Measurements from ENCODE around the gene PGAM1. TPM values are rescaled to one million over a fixed set of nuclear protein-coding genes. Genes with fewer than 3 reads are reported as not detected.

The PGAM1 gene
- total RNA-seq, 4 donors from 2014 or later: 142 to 166 (median 155) TPM

GRCh38 chr10:97462309-97462708 lies 36.3 kb downstream of the PGAM1 start:
- no peak overlapping the region for H3K27ac ChIP-seq
- H3K4me3 ChIP-seq: no peak overlapping the region
- H3K4me1 ChIP-seq: peaks cover 0 to 16% (median 0%) of the 10 kb centered on the region in 4 donors
- DNase-seq (ENCODE audit: low spot score in 2 of 2): no peak
- H3K27me3 ChIP-seq: no peaks in the 10 kb centered on the region
- no peaks in the 10 kb centered on the region for H3K9me3 ChIP-seq
- TF ChIP-seq CTCF (IDR thresholded peaks at IDR 0.05) (no peak), POLR2A (IDR thresholded peaks at IDR 0.05) (no peak), EP300 (IDR thresholded peaks at IDR 0.05) (no peak)
- WGBS, 2 donors: 80 to 92% methylated on average over 2 of the region's 2 CpGs
- H3K36me3 ChIP-seq: peaks cover 6 to 100% (median 63%) of the 10 kb centered on the region in 3 donors

- Histone ChIP-seq H3K9me3 (no peaks in the 10 kb centered on the region), H3K27me3 (no peaks in the 10 kb centered on the region), H3K27ac (peak overlapping the region in 3 of 4 donors; percentile 8 to 60 (median 59)), H3K36me3 (peaks cover 6 to 100% (median 57%) of the 10 kb centered on the region in 3 donors), H3K4me3 (no peak overlapping the region), H3K4me1 (peaks cover 0 to 16% (median 0%) of the 10 kb centered on the region in 4 donors)
- DNase-seq (ENCODE audit: low spot score in 2 of 2): peak in 1 of 2 donors; percentile 66
- WGBS, 2 donors: 75 to 76% methylated on average over 4 of the region's 4 CpGs
- TF ChIP-seq POLR2A (IDR thresholded peaks at IDR 0.05) (no peak), EP300 (IDR thresholded peaks at IDR 0.05) (peak in 1 of 2 donors; percentile 74), CTCF (IDR thresholded peaks at IDR 0.05) (peak; percentile 73 to 88 (median 77))
Observed at GRCh38 chr10:97463363-97464132, 37.6 kb downstream of the PGAM1 start.

- Histone ChIP-seq H3K4me3 (no peak overlapping the region), H3K4me1 (peaks cover 0 to 16% (median 0%) of the 10 kb centered on the region in 4 donors), H3K36me3 (peaks cover 4 to 100% (median 57%) of the 10 kb centered on the region in 3 donors), H3K9me3 (no peaks in the 10 kb centered on the region), H3K27me3 (no peaks in the 10 kb centered on the region), H3K27ac (peak overlapping the region in 3 of 4 donors; percentile 8 to 60 (median 59))
- 67 to 91% methylated on average over 1 of the region's 1 CpG for WGBS, 2 donors
- DNase-seq (ENCODE audit: low spot score in 2 of 2): no peak
- TF ChIP-seq EP300 (IDR thresholded peaks at IDR 0.05) (no peak), CTCF (IDR thresholded peaks at IDR 0.05) (no peak), POLR2A (IDR thresholded peaks at IDR 0.05) (no peak)
Observed at GRCh38 chr10:97464226-97464625, 38.2 kb downstream of the PGAM1 start.

GRCh38 chr10:97465982-97466381 lies 40.0 kb downstream of the PGAM1 start:
- WGBS, 2 donors: 83% methylated on average over 7 of the region's 7 CpGs
- no peaks in the 10 kb centered on the region for H3K27me3 ChIP-seq
- no peaks in the 10 kb centered on the region for H3K9me3 ChIP-seq
- peak overlapping the region in 1 of 4 donors; percentile 28 for H3K27ac ChIP-seq
- no peak overlapping the region for H3K4me3 ChIP-seq
- H3K4me1 ChIP-seq: peaks cover 0 to 16% (median 0%) of the 10 kb centered on the region in 4 donors
- DNase-seq (ENCODE audit: low spot score in 2 of 2): no peak
- peaks cover 15 to 100% (median 46%) of the 10 kb centered on the region in 3 donors for H3K36me3 ChIP-seq
- no peak for TF ChIP-seq EP300 (IDR thresholded peaks at IDR 0.05)
- TF ChIP-seq POLR2A (IDR thresholded peaks at IDR 0.05): no peak
- TF ChIP-seq CTCF (IDR thresholded peaks at IDR 0.05): no peak

GRCh38 chr10:97466755-97467154 lies 40.8 kb downstream of the PGAM1 start:
- peaks cover 15 to 100% (median 42%) of the 10 kb centered on the region in 3 donors for H3K36me3 ChIP-seq
- TF ChIP-seq POLR2A (IDR thresholded peaks at IDR 0.05): no peak
- no peak for TF ChIP-seq EP300 (IDR thresholded peaks at IDR 0.05)
- no peak for TF ChIP-seq CTCF (IDR thresholded peaks at IDR 0.05)
- WGBS, 2 donors: 83 to 91% methylated on average over 2 to 4 of the region's 4 CpGs

More at GRCh38 chr10:97466755-97467154, 40.8 kb downstream of the PGAM1 start:
- Histone ChIP-seq H3K4me3 (no peak overlapping the region), H3K27ac (peak overlapping the region in 2 of 4 donors; percentile 28), H3K9me3 (no peaks in the 10 kb centered on the region), H3K27me3 (no peaks in the 10 kb centered on the region), H3K4me1 (peaks cover 0 to 16% (median 0%) of the 10 kb centered on the region in 4 donors)
- DNase-seq (ENCODE audit: low spot score in 2 of 2): no peak
